ENCODE data around the gene ARL6.
"Not testable (repeated sequence)": the region's sequence is repeated elsewhere in the genome, so short reads cannot be mapped to it uniquely, and the experiment has no call there.

The ARL6 gene

DNA sequence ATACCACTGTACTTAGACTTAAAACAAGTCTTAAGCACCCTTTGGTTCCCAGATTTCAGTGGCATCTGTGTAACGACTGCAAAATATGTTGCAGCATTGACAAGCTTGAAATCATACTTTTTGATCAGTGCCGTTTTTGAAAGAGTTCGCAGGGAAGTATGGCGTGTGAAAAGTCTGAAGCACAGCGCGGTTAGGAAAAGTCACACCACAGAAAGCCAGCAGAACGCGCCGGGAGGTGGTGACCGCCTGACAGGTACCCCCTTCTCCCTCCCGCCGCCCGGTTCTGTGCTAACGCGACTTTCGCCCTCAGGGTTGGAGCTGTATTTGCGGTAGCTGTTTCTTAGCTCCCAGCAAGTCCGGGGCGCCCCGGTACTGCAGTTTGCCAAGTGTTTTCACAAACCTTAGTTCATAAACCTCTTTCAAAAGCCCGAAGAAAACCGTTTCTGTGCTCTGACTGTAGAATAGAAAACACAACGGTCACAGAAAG lies 56.8 kb downstream of the ARL6 start:
- peak in 1 of 3 donors; percentile 20 for DNase-seq (ENCODE audit: low read depth in 3 of 3)

DNA sequence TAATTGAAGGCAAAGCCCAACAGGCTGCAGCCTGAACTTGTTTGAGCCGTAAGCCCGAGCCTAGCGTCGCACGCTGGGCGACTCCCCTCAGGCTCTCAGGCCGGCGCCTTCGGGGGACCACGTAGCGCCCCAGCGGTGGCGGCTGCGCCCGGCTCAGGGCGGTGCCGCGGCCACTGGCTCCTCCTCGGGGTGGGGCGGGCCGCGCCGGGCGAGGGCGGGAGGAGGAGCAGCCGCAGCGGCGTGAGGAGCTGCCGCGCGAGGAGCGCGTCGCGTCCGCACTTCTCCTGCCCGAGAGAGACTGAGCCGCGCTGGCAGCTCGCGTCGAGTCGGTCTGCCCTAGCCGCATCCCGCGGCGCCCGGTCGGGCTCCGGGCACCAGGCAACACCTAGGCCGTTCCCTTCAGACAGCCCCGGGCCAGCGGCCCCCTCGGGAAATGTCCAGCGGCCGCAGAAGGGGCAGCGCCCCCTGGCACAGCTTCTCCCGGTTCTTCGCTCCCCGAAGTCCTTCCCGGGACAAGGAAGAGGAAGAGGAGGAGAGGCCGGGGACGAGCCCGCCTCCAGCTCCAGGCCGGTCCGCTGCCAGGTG lies 57.3 kb downstream of the ARL6 start, which contains the start of gene CRYBG3:
Gene CRYBG3, plus strand, starts transcription at position 238 of the 585 bp plus-strand sequence. Its CDS starts 196 bp downstream, at position 434.
- DNase-seq (ENCODE audit: low read depth in 3 of 3), result peak; percentile 66 to 78 (median 69)

DNA sequence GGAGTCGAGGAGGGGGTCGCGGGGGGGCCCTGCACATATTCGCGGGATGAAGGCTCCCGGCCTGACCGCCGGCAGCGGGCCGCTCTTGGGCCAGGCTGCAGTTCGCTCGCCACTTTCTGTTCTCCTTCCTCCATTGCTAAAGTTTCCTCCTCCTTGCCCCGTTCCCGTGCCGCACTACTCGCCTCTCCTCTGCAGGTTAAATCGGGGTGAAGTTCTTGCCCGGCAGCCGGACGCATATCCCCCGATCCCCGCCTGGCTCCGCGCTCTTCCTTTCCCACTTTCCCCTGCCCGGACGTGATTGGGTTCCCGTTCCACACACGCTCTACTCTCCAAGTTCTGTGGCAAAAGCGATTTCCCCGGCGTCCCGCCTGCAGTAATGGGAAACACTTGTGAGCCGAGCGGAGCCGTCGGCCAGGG lies 57.8 kb downstream of the ARL6 start:
- DNase-seq (ENCODE audit: low read depth in 3 of 3), result peak in 1 of 3 donors; percentile 8

DNA sequence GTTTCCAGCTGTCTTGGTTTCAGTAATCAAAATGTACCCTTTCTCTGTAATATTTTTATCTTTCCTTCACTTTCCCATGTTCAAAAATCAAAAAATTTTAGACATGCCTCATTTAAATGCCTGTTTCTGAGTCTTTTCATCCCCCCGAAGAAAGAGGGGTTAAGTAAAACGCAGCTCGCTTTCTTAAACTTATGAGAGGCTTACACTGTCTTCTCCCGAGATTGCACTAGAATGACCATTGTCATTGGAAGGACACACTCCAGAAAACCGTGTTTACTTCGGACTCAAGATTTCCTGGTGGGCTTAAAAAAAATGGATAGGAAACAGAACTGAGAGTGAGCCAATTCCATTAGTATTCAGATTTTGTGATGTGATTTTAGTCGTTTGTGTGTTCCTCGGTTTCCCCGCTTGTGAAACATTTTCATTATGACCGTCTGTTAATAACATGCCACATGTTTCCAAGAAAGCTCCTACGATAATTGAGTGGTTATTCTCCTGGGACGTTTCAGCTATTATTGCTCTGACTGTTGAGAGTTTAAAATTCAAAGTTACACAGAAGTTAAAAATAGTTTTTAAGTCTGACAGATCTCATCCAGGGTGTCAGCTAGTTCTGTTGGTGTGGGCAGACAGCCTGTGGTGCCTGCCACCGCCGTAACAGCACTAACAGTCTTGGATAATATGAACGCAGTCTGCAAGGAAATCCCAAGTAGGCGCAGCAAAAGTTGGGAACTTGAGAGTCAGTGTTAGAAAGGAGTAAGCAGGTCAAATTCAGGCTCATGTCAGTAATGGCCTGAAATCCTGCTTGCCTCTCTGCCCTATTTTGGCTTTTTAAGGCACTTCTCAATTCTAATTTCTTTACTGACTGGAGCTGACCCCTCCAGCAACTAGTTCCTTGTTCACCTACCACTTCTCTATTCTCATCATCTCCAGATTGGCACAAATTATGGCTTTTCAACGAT lies 58.8 kb downstream of the ARL6 start:
- no peak for DNase-seq (ENCODE audit: low read depth in 3 of 3)

DNA sequence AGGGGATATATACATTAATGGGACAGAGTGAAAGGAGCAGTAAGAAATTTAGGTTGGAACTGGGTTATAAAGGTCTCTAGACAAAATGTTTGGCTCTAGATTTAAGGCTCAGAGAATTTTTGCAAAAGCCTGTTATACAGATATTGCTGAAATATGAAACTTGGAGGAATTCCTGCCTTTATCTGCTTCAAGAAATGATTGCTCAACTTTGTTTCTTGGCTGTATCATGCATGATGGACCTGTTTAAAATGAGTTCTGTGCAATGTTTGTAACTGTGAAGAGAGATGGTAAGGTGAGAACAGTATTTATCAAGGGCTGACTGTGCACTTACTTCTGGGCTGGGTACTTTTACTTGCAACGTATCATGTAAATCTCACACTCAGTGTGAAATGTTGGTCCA lies 60.5 kb downstream of the ARL6 start:
- no peak for DNase-seq (ENCODE audit: low read depth in 3 of 3)

DNA sequence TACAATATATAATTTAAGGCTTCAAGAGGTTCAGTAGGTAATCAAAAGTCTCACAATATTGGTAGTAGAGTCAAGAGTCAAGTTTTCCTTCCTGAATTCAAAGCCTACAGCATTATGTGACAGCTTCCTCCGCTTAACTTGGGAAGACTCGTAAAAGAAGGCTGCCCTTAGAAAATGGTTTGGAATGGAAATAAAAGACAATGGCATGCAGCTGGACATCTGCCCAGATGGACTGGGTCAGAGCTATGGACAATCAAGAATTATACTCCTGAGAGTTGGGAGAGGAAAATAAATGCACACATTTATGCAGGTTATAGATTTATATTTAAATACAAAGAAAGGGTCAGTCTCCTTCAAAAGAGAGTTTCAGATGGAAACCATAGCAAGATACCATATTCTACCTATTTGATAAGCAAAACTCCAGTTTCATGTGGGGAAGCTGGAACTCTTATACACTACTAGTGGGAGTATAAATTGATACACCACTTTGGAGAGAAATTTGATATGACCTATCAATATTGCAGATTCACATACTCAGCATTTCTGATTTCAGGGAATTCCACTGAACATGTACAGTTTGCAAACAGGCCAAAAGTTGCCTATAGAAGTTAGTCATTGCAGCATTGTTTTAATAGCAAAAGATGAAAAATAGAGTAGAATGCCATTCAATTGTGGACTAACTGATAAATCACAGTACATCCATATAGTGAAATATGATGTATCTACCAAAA lies 63.3 kb downstream of the ARL6 start:
- DNase-seq (ENCODE audit: low read depth in 3 of 3), result no peak

DNA sequence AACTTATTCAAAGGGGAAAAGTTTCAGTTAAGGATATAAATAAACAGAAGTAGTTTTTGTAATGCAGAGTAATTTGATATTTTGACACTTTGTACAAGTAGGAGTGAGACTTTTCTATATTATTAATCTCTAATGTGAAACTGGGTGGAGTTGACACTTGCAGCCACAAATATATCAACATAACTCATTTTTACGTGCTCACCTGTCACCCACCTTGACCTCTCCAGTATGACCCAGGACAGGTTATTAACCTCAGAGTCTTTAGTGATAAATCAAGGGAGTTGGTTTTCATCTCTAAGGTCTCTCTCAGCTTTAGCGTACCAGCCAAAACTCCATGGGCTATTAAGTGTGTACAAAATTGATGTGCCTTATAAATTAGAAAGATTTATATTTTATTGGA lies 64.6 kb downstream of the ARL6 start:
- DNase-seq (ENCODE audit: low read depth in 3 of 3), result no peak

DNA sequence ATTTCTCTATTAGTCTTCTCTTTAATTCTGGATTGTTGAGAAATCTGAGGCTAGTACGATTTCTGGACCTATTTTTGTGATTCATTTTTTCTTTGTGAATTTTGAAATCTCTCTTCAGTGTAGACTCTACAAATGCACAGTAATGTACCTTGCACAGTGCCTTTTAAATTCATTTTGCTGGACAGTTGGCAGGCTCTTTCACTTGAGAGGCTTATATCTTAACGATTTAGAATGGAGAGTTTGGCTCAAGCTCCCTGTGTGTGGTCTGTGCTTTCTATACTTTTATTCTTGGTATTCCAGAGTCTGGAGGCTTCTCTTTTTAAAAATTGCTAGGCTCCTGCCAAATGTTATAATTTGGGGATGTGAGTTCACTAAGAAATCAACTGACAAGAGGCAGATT lies 66.1 kb downstream of the ARL6 start:
- DNase-seq (ENCODE audit: low read depth in 3 of 3), result no peak

DNA sequence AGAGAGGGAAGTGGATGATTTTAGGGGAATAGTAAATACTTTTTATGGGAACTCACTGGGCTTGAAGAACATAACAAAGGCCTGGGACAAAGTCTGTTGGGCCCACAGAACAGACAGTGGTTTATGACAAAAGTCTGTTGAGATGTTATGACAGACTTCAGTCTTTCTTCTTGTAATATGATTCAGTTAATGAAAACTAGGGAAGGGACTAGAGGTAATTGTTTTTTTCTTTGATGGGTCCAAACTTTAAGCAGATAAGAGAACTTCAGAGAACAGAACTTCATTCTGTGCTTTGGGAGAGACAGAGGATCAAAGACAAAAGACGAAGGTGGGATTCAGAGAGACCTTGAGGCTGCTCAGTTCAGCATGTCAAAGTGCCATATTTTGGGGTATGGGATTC lies 66.6 kb downstream of the ARL6 start:
- no peak for DNase-seq (ENCODE audit: low read depth in 3 of 3)

DNA sequence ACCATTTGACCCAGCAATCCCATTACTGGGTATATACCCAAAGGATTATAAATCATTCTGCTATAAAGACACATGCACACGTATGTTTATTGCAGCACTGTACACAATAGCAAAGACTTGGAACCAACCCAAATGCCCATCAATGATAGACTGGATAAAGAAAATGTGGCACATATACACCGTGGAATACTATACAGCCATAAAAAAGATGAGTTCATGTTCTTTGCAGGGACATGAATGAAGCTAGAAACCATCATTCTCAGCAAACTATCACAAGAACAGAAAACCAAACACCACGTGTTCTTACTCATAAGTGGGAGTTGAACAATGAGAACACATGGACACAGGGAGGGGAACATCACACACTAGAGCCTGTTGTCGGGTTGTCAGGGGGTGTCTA lies 68.6 kb downstream of the ARL6 start:
- not testable (repeated sequence) for DNase-seq (ENCODE audit: low read depth in 3 of 3)

DNA sequence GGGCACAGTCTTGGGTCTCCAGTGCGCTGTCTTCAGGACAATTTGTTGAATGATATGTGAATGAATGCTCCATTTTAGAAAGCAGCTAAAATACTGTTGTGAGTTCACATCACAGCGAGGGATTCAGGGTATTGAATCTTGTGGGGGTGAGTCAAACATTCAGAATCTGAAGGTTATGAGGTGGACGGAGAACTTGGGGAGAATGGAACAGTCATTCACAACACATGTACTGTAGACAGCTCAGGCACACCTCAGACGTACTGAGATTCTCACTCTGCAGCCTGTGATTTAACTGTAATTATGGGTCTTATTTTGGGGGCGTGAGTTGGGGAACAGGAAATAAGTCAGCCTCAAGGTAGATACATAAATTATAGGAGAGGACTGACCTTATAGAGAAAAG lies 71.2 kb downstream of the ARL6 start:
- DNase-seq (ENCODE audit: low read depth in 3 of 3), result no peak

DNA sequence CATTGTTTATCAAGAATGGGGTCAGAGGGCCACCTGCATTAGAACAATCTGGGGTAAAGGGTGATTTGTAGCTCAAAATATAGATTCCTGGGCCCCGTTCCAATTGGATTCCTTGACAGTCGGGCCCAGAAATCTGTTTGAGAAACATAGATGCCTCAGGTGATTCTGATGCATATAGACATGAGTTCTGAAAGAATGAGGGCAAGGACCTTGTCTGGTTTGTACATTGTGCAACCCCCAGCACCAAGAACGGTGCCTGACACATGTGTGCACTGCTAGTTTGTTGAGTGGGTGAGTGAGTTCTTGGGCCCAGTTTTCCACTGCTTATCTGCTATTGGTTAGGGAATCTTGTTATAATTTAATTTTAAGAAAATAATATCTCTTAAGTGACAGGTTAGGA lies 73.8 kb downstream of the ARL6 start:
- DNase-seq (ENCODE audit: low read depth in 3 of 3), result no peak

DNA sequence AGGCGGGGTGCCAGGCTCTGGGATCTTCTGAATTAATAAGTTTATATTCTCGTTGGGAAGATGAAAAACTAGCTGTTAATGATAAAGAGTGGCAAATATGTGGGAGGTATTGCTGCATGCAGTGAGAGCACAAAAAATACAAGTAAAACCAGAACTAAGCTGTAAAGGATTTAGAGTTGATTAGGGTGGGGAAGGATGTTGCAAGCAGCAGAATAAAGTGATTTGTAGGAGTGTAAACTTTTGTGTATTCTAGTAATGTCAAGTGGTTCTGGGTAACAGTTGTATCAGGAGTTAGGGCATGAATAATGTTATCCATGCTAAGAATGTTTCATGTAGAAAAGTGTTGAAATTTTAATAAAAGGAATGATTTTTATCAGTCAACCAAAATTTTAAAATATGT lies 75.4 kb downstream of the ARL6 start:
- no peak for DNase-seq (ENCODE audit: low read depth in 3 of 3)

DNA sequence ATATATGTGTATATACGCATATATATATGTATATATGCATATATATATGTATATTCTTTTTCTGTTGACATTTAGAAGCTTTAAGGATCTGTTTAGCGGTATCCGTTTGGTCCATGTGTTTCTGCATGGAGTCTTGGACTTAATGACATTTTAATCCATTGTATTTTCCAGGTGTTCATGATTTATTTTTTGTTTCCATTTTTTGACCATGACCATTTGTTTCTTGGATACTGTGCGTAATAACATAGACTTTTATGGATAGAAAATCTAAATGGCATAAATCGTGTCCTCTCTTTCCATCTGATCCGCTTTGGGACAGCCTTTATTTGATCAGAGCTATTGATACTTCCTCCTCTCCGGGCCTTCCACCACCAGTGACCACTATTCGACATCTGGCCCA lies 76.7 kb downstream of the ARL6 start:
- DNase-seq (ENCODE audit: low read depth in 3 of 3), result no peak

DNA sequence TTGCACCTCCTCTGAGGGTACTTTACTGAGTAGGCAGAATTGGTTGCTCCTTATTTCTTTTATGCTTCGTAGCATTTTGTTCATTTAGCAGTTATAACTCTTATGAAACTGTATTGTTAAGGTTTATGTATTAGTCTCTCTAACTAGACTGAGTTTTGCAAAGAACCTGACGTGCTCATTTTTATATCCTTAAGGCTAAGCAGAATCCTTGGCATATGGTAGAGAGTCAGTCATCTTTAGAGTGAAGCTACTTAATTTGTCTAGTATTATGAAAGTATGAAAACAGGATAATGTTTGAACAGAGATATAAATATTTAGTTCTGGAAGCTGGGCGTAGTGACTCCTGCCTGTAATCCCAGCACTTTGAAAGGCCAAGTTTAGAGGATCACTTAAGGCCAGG lies 77.4 kb downstream of the ARL6 start:
- DNase-seq (ENCODE audit: low read depth in 3 of 3), result no peak

DNA sequence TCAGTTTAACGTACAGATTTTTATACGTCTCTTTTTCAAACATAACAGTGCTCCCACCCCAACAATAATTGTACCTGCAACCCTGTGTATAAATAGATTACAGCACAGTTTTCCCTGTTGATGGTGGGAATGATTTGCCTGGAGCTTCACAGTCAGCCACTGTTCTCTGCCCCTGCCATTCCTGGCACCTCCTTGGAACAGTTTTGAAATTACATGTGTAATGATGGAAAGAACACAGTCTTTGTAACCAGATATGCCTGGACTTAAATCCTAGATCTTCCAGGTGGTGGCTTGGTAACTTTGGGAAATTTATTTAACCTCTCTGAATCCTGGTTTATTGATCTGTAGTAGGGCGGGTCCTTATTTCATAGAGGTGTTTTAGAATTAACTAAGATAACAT lies 84.2 kb downstream of the ARL6 start:
- DNase-seq (ENCODE audit: low read depth in 3 of 3), result no peak

Data from stimulated activated CD4-positive, alpha-beta T cell treated with anti-CD3 and anti-CD28 coated beads, TNF-alpha, amount 100 ng/mL, for 48 hours (primary cell).